ACC112 (cell line): ENCODE data around the gene PERM1.
"Not testable (repeated sequence)": the region's sequence is repeated elsewhere in the genome, so short reads cannot be mapped to it uniquely, and the experiment has no call there.

Experiments used
- H2AFZ ChIP-seq: fragments of 200-600 bp; sonication (generic); one replicate; pipeline ENCODE4 v1.6.0; 2017; ENCODE audit warnings: antibody characterized with exemption, low read length; ENCODE audit not compliant: unreplicated experiment
- H3K27ac ChIP-seq: fragments of 200-600 bp; sonication (generic); 2 replicates; pipeline ENCODE4 v1.5.1; 2014; ENCODE audit warnings: low read depth, mild to moderate bottlenecking, antibody characterized with exemption, low read length, moderate library complexity
- H3K27me3 ChIP-seq: fragments of 200-600 bp; sonication (generic); 2 replicates; pipeline ENCODE4 v1.6.1; 2014; ENCODE audit warnings: mild to moderate bottlenecking, antibody characterized with exemption, low read length, moderate library complexity, mixed read lengths; ENCODE audit not compliant: insufficient read depth
- H3K36me3 ChIP-seq: fragments of 200-600 bp; sonication (generic); 2 replicates; pipeline ENCODE4 v1.6.1; 2016; ENCODE audit warnings: mild to moderate bottlenecking, antibody characterized with exemption, low read length, moderate library complexity, mixed read lengths; ENCODE audit not compliant: insufficient read depth
- H3K4me1 ChIP-seq: fragments of 200-600 bp; sonication (generic); one replicate; pipeline ENCODE4 v1.6.1; 2016; ENCODE audit warnings: low read length, mixed read lengths; ENCODE audit not compliant: insufficient read depth, unreplicated experiment, control insufficient read depth
- H3K4me3 ChIP-seq: fragments of 200-600 bp; sonication (generic); 2 replicates; pipeline ENCODE4 v1.5.1; 2014; ENCODE audit warnings: mild to moderate bottlenecking, low read depth, low read length
- H3K79me2 ChIP-seq: fragments of 200-600 bp; sonication (generic); one replicate; pipeline ENCODE4 v1.6.0; 2016; ENCODE audit warnings: low read length; ENCODE audit not compliant: control insufficient read depth, unreplicated experiment, insufficient read depth

The PERM1 gene

GRCh38 chr1:952201-952600 is 29.7 kb downstream of the PERM1 start:
- Histone ChIP-seq H3K4me1 (no peaks in the 10 kb centered on the region), H3K4me3 (no peak overlapping the region), H3K79me2 (peaks cover 7% of the 10 kb centered on the region), H3K27me3 (no peaks in the 10 kb centered on the region), H3K27ac (no peak overlapping the region), H3K36me3 (peaks cover 5% of the 10 kb centered on the region; the same call in 1 of the 2 replicates), H2AFZ (no peak overlapping the region)

- H3K36me3 ChIP-seq, result peaks cover 8% of the 10 kb centered on the region; the same call in 1 of the 2 replicates
- H3K27ac ChIP-seq, result no peak overlapping the region
- no peak overlapping the region for H3K4me3 ChIP-seq
Observed at GRCh38 chr1:951364-951763, 30.5 kb downstream of the PERM1 start.

GRCh38 chr1:950881-951280 is 31.0 kb downstream of the PERM1 start:
- peaks cover 8% of the 10 kb centered on the region; the same call in 1 of the 2 replicates for H3K36me3 ChIP-seq

More at GRCh38 chr1:951364-951763, 30.5 kb downstream of the PERM1 start:
- H3K4me1 ChIP-seq, result no peaks in the 10 kb centered on the region
- no peak overlapping the region for H2AFZ ChIP-seq
- H3K27me3 ChIP-seq, result no peaks in the 10 kb centered on the region
- H3K79me2 ChIP-seq, result no peaks in the 10 kb centered on the region

GRCh38 chr1:950268-950667 is 31.6 kb downstream of the PERM1 start:
- no peaks in the 10 kb centered on the region for H3K4me1 ChIP-seq
- H3K27ac ChIP-seq, result no peak overlapping the region
- no peaks in the 10 kb centered on the region for H3K27me3 ChIP-seq
- H3K4me3 ChIP-seq, result no peak overlapping the region
- H3K36me3 ChIP-seq, result peaks cover 8% of the 10 kb centered on the region; the same call in 1 of the 2 replicates
- no peaks in the 10 kb centered on the region for H3K79me2 ChIP-seq
- no peak overlapping the region for H2AFZ ChIP-seq

More at GRCh38 chr1:950881-951280, 31.0 kb downstream of the PERM1 start:
- Histone ChIP-seq H3K4me1 (no peaks in the 10 kb centered on the region), H3K27ac (no peak overlapping the region), H3K27me3 (no peaks in the 10 kb centered on the region), H2AFZ (no peak overlapping the region), H3K4me3 (no peak overlapping the region), H3K79me2 (no peaks in the 10 kb centered on the region)

GRCh38 chr1:947958-948357 is 33.9 kb downstream of the PERM1 start:
- Histone ChIP-seq H3K27ac (no peak overlapping the region), H3K36me3 (peaks cover 8% of the 10 kb centered on the region; the same call in 1 of the 2 replicates)

GRCh38 chr1:946811-947210 is 35.1 kb downstream of the PERM1 start:
- H3K4me3 ChIP-seq, H3K27ac ChIP-seq, H3K27me3 ChIP-seq, H3K79me2 ChIP-seq, H2AFZ ChIP-seq, H3K36me3 ChIP-seq, H3K4me1 ChIP-seq: not testable (repeated sequence)

More at GRCh38 chr1:947958-948357, 33.9 kb downstream of the PERM1 start:
- no peaks in the 10 kb centered on the region for H3K79me2 ChIP-seq
- no peaks in the 10 kb centered on the region for H3K4me1 ChIP-seq
- H3K4me3 ChIP-seq, result no peak overlapping the region
- no peaks in the 10 kb centered on the region for H3K27me3 ChIP-seq
- H2AFZ ChIP-seq, result no peak overlapping the region

GRCh38 chr1:945688-946556 is 36.0 kb downstream of the PERM1 start:
- no peak overlapping the region for H2AFZ ChIP-seq
- peaks cover 6% of the 10 kb centered on the region for H3K4me1 ChIP-seq
- H3K4me3 ChIP-seq, result no peak overlapping the region
- no peak overlapping the region for H3K27ac ChIP-seq
- H3K27me3 ChIP-seq, result peaks cover 5% of the 10 kb centered on the region; the same call in 1 of the 2 replicates
- no peaks in the 10 kb centered on the region for H3K79me2 ChIP-seq
- H3K36me3 ChIP-seq, result peaks cover 8% of the 10 kb centered on the region; the same call in 1 of the 2 replicates

GRCh38 chr1:944341-945325 is 37.3 kb downstream of the PERM1 start:
- H3K4me1 ChIP-seq, result peaks cover 13% of the 10 kb centered on the region
- no peaks in the 10 kb centered on the region for H3K79me2 ChIP-seq
- H3K4me3 ChIP-seq, result no peak overlapping the region
- peaks cover 3% of the 10 kb centered on the region; the same call in 1 of the 2 replicates for H3K36me3 ChIP-seq
- H2AFZ ChIP-seq, result no peak overlapping the region
- H3K27ac ChIP-seq, result no peak overlapping the region
- H3K27me3 ChIP-seq, result peaks cover 5% of the 10 kb centered on the region; the same call in 1 of the 2 replicates

- Histone ChIP-seq H2AFZ (no peak overlapping the region), H3K79me2 (no peaks in the 10 kb centered on the region), H3K4me1 (peaks cover 21% of the 10 kb centered on the region), H3K27me3 (peaks cover 5% of the 10 kb centered on the region; the same call in 1 of the 2 replicates), H3K36me3 (peaks cover 3% of the 10 kb centered on the region; the same call in 1 of the 2 replicates), H3K27ac (no peak overlapping the region), H3K4me3 (no peak overlapping the region)
Observed at GRCh38 chr1:943545-944340, 38.1 kb downstream of the PERM1 start.
